Effector CD4-positive, alpha-beta T cell (primary cell): ENCODE data around the gene TMIE.

Experiments
- DNase-seq: peaks from one replicate; pipeline ENCODE4 v3.0.0-alpha.2; 2020

The TMIE gene

DNA sequence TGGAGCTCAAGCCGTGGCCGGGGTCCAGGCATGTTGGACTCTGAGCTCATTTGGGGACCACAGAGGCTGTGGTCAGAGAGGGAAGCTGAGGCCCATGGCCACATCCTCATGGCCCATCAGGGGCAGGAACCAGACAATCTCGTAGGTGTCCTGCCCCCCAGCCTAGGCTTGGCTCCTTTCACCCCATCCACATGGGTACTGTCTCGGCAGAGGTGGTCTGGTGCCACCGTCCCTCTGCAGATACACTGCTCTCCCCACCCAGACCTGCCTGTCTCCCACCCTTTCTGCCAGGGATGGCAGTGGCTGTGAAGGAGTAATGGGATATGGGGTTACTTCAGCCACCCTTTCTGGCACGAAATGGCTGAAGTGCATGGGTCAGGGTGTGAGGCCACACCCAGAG, 8.5 kb downstream of the TMIE start:
- no peak for DNase-seq

DNA sequence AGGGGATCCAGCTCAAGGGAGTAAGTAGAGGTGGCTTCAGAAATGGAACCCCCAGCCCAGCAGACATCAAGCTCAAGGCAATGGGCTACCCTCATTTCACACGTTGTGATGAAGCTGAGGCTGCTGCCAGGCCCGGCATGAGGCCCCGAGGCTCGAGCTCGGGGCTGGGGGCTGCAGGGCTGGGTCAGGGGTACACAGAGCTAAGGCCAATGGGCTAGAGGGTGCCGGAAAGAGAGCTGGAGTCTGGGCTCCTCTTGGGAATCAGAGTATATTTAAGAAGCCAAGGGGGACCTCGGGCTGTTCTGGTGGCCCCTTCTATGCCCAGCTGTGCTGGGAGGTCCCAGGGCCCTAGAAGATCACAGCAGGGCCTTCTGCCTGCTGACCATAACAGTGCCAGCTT, 9.0 kb downstream of the TMIE start:
- no peak for DNase-seq

- no peak for DNase-seq
These were observed 9.6 kb downstream of the TMIE start for GRCh38 chr3:46710671-46711295.

DNA sequence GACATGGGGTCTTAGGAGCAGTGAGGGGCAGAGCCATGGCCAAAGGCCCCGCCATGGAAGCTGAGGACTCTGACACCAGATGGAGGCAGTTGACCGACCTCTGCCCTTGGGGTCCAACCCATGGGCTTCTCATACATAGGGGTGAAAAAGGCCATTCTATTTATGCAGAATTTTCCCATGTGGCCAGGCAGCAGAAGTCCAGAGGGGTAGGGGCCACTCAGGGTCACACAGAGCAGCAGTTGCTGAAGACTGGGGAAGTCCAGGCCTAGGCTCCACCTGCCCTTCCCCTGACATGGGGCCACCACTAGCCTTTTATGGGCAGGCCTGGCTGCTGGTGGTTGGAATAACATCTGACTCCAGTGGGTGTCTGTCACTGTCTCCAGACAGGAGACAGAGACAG, 10.1 kb downstream of the TMIE start:
- no peak for DNase-seq

- DNase-seq, result no peak
These were observed 10.6 kb downstream of the TMIE start for GRCh38 chr3:46711760-46712159.

DNA sequence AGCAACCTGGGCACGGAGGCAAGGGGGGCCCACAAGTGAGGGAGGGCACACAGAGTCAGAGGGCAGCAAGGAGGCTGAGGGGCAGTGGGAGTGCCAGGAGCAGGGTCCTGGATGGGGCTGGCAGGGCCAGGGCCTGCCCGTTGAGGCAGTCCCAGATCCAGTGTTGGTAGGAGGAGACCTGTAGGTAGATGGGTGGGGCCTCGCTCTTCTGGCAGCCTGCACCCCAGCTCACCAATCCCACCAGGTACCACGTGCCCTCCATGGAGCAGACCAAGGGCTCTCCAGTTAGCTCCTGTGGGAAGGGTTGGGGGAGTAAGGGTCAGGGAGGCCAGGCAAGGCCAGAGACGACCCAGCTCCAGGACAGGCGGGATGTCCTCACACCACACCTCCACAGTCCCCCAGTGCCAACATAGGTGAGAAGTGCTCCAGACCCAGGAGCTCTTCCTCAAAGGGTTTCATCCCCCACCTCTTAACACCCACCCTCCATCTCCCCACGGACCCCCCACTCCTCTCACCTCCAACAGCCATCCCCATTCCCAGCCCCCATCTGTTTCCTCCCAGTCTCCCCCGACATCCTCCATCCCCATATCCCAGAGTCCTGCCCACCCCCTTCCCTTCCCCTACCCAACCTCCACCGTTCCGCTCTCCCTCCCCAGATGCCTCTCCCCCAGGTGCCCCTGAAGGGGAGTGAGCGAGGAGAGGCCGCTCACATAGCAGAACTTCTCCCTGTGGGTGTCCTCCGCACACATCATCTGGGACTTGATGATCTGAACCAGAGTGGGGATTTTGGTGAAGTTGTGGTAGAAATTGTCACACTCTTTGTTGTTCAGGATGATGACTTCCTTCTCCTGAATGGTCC, 11.2 kb downstream of the TMIE start:
- no peak for DNase-seq

DNA sequence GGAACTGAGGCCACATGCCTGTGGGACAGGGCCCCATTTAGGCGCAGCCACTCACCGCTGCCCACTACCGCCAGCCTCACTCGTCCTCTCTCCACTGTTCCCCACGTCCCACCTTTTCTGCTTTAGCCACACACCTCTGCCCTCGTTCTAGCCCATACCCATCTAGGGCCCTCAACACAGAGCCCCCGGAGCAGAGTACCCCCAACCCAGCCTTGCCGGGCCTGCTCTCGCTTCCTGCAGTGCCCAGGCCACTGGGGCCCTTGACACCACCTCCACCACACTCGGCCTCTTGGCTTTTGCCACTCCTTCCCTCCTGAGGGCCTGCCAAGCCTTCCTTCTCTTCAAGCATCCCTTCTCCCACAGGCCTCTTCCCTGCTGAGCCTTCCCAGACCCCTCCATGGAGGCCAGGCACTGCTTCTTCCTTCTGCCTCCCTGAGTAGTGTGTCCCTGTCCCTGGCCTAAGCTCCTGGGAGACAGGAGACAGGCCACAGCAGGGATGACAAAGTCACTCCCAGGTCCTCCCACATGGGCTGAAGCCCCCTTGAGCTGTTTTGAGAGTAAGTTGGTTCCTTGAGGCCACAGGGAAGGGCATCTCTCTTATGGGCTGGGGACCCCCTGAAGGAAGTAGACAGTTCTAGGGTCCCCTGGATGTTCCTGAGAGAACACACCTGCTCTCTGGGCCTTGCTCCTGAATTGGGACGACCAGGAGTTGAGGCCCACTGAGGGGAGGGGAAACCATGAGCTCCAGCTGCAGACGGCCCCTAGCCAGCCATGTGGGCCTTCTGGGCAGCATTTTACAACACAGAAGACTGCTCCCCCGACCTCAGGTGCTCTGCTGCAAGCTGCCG, 12.1 kb downstream of the TMIE start:
- DNase-seq, result no peak

DNA sequence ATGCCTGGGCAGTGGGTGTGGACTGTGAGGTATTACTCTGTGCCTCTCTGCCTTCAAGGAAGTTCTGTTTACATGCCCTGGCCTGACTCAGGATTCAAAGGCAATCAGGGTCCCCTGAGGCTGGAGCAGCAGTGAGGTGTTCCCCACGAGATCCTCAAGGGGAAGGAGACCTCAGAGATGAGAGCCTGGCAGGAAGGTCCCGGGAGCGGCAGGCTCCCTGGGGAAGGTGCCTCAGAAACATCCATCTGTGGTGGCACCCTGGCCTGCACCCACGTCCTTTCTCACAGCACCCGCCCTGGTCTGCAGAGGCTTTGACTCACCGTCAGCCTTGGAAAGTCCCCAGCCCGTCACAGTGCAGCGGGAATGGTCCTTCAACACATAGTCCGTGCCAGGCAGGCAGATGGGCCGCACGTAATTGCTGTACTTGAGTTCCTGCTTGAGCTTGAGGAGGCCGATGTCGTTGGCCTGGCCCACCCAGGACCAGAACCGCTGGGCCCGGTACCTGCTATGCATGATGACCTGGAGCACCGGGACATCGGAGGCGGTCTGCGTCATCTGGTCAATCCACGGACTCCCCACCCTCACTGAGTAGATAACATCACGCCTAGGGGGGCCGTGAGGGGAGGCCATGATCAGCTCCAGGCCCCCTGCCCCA, 12.8 kb downstream of the TMIE start:
- DNase-seq, result no peak

GRCh38 chr3:46714728-46715506, 13.7 kb downstream of the TMIE start:
- no peak for DNase-seq

DNA sequence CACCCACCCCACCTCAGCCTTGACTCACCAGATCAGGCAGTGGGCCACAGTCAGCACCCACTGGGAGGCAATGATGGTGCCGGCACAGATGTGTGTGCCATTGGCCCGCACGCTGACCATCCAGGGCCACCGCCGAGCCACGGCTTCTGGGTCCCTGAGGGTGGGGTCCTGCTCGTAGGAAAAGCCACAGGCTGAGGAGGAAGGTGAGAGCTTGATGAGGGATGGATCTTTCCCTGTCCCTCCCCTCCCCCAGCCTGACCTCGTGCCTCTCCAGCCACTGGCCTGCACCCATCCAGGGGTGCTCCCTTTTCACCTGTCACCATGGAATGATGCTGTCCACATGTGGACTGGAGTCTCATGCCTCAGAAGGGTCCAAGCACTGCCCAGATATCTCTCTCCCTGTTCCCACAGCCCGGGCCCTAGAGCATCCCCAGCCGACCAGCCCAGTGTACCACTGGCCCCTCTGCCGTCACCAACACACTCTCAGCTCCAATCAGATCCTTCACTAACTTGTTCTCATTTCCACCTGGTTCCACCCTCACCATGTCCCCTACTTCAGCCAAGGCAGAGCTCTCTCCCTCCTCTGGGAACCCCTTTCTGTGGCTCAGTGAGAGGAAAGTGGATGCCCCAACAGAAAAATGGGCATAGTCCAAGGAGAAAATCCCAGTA, 14.4 kb downstream of the TMIE start:
- DNase-seq, result no peak

DNA sequence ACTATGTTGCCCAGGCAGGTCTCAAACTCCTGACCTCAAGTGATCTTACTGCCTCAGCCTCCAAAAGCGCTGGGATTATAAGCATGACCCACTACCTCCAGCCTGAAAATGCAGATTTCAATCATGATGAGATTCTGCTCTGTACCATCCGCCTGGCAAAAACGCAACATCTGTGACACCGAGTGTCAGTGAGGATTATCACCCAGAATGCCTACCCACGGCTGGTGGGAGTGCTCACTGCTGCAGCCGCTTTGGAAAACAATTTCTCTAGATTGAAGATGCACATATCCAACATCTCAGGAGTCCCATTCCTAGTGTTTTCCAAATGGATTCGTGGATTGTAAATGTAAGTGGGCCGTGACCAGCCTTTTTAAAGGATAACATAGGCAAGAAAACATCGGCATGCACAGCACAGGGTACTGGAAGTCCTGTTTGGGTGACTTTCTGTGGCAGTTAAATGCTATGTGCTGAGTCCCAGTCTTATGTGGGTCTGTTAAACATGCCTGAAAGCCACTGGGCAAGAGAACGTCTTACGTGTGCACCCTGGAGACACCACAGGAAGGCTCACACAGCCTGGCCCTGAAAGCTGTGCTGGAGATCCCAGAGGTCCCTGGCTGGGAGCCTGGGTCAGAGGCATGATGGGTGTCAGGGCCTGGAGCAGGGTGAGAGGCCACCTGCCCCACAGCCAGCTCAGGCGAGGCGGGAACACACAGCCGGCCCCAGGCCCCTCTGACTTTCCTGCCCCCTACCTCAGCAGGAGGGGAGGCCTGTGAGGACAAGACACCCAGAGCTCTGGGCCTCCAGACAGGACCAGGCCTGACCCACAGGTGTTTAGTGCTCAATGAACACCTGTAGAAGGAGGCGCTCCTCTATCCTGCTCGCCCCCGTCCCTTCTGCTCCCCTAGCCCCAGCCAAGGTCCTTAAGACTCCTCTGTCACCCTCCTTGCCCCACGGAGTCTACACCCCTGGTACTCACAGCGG, 15.6 kb downstream of the TMIE start:
- no peak for DNase-seq

DNA sequence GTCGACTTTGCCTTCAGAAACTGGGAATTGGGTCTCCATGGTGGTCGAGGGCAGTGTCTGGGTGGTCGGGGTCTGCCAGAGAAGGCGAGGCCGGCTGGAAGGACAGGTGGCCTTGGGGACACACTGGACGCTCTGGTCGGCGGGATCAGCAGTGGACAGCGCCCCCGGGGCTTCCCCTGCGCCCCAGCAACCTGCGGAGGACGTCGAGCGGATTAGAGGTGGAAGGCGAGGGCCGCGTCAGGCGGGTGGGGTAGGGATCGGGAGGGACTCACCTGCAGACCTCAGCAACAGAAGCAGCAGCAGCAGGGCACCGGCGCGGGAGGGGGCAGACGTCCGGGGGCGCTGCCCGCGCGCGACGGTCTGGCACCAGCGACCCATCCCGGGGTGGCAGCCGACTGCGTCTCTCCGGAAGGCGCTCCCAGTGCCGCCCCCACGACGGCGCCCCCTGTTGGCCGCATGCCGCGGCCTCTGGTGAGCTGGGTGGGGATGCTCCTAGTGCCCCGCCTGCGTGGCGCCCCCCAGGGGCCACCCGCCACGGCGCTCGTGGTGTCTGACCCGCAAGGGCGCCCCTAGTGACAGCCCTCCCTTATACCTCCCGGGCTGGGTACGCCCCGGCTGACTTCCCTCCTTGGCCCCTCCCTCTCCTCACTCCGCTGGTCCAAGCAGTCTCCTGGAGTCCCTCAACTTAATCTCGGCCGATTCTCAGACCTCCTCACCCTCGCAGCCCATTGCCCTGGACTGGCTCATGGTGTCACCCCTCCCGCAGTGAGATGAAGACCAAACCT, 16.4 kb downstream of the TMIE start, which contains the start of gene PRSS50:
PRSS50 (minus strand) TSS at position 423 of the 785 bp plus-strand sequence; CDS start at position 378, 45 bp downstream.
- no peak for DNase-seq

GRCh38 chr3:46719044-46719565, 17.9 kb downstream of the TMIE start:
- no peak for DNase-seq

DNA sequence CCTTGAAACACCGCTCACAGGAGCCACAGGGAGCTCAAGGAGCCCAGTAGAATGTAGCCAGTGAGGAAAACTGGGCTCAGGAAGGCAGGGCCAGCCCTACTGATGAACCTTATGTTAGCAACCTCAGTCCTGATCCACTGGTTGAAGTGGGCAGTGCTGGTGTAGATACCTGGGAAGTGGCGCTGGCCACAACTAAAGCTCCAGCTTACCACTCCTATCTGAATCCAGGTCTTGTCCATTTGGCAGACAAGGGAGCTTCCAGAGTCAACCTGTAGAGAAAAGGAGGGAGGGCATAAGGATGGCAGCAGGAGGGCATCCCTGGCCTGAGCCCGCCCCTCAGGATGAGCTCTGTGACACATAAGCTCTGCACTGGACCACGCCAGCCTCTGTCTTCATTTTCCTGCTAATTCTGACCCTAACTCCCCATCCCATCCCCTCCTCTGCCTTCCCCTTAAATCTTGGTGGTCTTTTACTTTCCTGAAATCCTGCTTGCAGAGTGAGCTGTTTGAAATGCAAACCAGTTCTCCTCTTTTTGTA, 18.6 kb downstream of the TMIE start:
- no peak for DNase-seq

GRCh38 chr3:46721009-46721408, 19.8 kb downstream of the TMIE start:
- no peak for DNase-seq

DNA sequence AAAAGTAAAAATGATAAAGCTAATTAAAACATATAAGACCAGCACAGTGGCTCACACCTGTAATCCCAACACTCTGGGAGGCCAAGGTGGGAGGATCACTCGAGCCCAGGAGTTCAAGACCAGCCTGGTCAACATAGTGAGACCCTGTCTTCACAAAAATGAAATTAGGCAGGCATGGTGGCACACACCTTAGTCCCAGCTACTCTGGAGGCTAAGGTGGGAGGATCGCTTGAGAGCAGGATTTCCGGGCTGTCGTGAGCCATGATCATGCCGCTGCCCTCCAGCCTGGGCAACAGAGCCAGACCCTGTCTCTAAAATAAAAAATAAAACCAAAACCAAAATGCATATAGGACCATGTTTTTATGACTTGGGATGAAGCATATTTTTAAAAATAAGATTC, 21.3 kb downstream of the TMIE start:
- no peak for DNase-seq

GRCh38 chr3:46724424-46724823, 23.2 kb downstream of the TMIE start:
- DNase-seq, result no peak

DNA sequence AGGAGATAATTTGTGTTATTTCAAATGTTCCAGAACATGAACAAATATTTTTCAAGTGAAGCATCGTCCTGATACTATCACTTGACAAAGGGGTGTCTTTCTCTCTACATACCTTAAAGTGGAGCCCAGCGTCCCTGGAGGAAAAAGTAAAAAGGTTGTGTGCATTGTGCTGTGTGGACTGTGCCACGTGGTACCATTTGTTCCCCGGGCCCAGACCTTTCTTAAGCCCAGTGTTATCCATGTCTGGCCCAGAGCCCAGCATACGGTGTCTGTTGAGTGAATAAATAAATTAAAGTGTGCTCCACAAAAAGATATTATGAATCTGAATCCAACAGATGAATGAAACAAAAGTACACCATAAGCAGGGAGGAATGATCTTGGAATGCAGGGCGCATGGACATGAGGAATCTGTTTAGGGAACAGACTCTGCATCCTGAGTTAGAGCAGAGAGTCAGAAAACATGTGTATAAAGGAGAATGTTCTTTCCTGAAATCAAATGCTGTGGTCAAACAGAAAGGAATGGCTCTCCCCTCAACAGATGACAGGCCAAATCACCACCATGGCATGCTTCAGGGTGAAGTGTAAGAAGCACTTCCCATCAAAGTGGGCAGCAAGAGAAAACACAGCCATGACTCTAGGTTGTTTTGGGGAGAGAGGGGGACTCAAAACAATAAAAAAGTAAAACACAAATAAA, 24.6 kb downstream of the TMIE start:
- no peak for DNase-seq
